Hepatocyte (in vitro differentiated cells): ENCODE results near the gene SLMAP. TPM values are rescaled to one million over a fixed set of nuclear protein-coding genes. Genes with fewer than 3 reads are reported as not detected.
A peak's percentile ranks its signal among the peaks of the same experiment; 100 is the strongest.

ENCODE experiments used
- DNase-seq: peaks from one replicate; pipeline ENCODE4 v3.0.0-alpha.2; 2016; ENCODE audit warnings: low spot score
- H2AFZ ChIP-seq: fragments of 200-600 bp; sonication (generic); 2 replicates; pipeline ENCODE4 v1.6.0; 2016; ENCODE audit warnings: antibody characterized with exemption, mild to moderate bottlenecking
- H3K27ac ChIP-seq: fragments of 200-600 bp; sonication (generic); 2 replicates; pipeline ENCODE4 v1.5.1; 2016; ENCODE audit warnings: mild to moderate bottlenecking
- H3K27me3 ChIP-seq: fragments of 200-600 bp; sonication (generic); 2 replicates; pipeline ENCODE4 v1.6.1; 2016
- H3K36me3 ChIP-seq: fragments of 200-600 bp; sonication (generic); replicated peaks from 2 replicates; pipeline ENCODE4 v1.5.1; 2016; ENCODE audit warnings: low read depth; ENCODE audit not compliant: insufficient read depth
- H3K4me1 ChIP-seq: fragments of 200-600 bp; sonication (generic); 2 replicates; pipeline ENCODE4 v1.5.1; 2016; ENCODE audit warnings: mild to moderate bottlenecking, moderate library complexity; ENCODE audit not compliant: insufficient read depth
- H3K4me2 ChIP-seq: fragments of 200-600 bp; sonication (generic); 2 replicates; pipeline ENCODE4 v1.6.0; 2016
- H3K4me3 ChIP-seq: fragments of 200-600 bp; sonication (generic); 2 replicates; pipeline ENCODE4 v1.5.1; 2016; ENCODE audit warnings: mild to moderate bottlenecking
- H3K79me2 ChIP-seq: fragments of 200-600 bp; sonication (generic); 2 replicates; pipeline ENCODE4 v1.6.0; 2017; ENCODE audit warnings: mild to moderate bottlenecking
- H3K9me2 ChIP-seq: fragments of 200-600 bp; sonication (generic); replicated peaks from 2 replicates; pipeline ENCODE4 v1.6.0; 2017; ENCODE audit warnings: mild to moderate bottlenecking; ENCODE audit not compliant: insufficient read depth
- H3K9me3 ChIP-seq: fragments of 200-600 bp; sonication (generic); 2 replicates; pipeline ENCODE4 v1.5.1; 2016; ENCODE audit warnings: low read depth, mild to moderate bottlenecking
- H4K20me1 ChIP-seq: fragments of 200-600 bp; sonication (generic); 2 replicates; pipeline ENCODE4 v1.6.0; 2016; ENCODE audit warnings: mild to moderate bottlenecking; ENCODE audit not compliant: insufficient read depth, poor library complexity, severe bottlenecking
- CTCF ChIP-seq: fragments of 200-600 bp; sonication (generic); IDR thresholded peaks from 2 replicates; pipeline ENCODE4 v1.5.1; 2016; ENCODE audit warnings: antibody characterized with exemption, mild to moderate bottlenecking; ENCODE audit not compliant: poor library complexity
- EZH2 ChIP-seq: fragments of 200-600 bp; sonication (generic); IDR thresholded peaks from 2 replicates; pipeline ENCODE4 v1.6.1; 2016; ENCODE audit warnings: antibody characterized with exemption, mild to moderate bottlenecking, borderline replicate concordance
- EZH2phosphoT487 ChIP-seq: fragments of 200-600 bp; sonication (generic); IDR thresholded peaks from one replicate; pipeline ENCODE4 v1.6.1; 2018; ENCODE audit warnings: antibody characterized with exemption, mild to moderate bottlenecking, low read depth, moderate library complexity; ENCODE audit not compliant: unreplicated experiment, severe bottlenecking
- WGBS: methylation state at CpG from one replicate; pipeline ENCODE4 v1.1.6; 2016; ENCODE audit warnings: low lambda C conversion rate; ENCODE audit errors: missing lambda C conversion rate; 5-methylcytosine and 5-hydroxymethylcytosine counted together
- polyA plus RNA-seq: library from polyadenylated mRNA; unstranded; fragments of >200 nt; fragmentation: Nextera tagmentation; extraction: Ambion mirVana; gene quantifications from 2 replicates; pipeline ENCODE4 v1.2.1, GENCODE V29; 2016
- total RNA-seq: library from RNA; depleted of rRNA; stranded (reverse); fragments of >200 nt; gene quantifications from 2 replicates; pipeline ENCODE4 v1.2.3, GENCODE V29; 2014

Gene SLMAP
- total and polyA plus RNA-seq, 2 experiments from 2014 or later, result 22.8 to 46.0 TPM

- no peak for TF ChIP-seq CTCF
- no peak for TF ChIP-seq EZH2phosphoT487
- no peak for TF ChIP-seq EZH2
These were observed 92.1 kb downstream of the SLMAP start for GRCh38 chr3:57848177-57848738.

GRCh38 chr3:57851304-57851703 is 95.2 kb downstream of the SLMAP start:
- no peak overlapping the region for H3K4me3 ChIP-seq
- no peaks in the 10 kb centered on the region for H3K9me3 ChIP-seq
- H4K20me1 ChIP-seq, result no peaks in the 10 kb centered on the region
- 92% methylated on average over 6 of the region's 6 CpGs for WGBS
- H3K36me3 ChIP-seq, result no peaks in the 10 kb centered on the region
- no peak overlapping the region for H3K4me2 ChIP-seq
- peaks cover 2% of the 10 kb centered on the region for H3K79me2 ChIP-seq
- H3K27ac ChIP-seq, result no peak overlapping the region
- no peaks in the 10 kb centered on the region for H3K27me3 ChIP-seq
- no peaks in the 10 kb centered on the region for H3K9me2 ChIP-seq
- no peaks in the 10 kb centered on the region for H3K4me1 ChIP-seq
- DNase-seq, result no peak
- no peak for TF ChIP-seq EZH2phosphoT487
- TF ChIP-seq CTCF, result no peak
- no peak for TF ChIP-seq EZH2
- no peak overlapping the region for H2AFZ ChIP-seq

More at GRCh38 chr3:57848177-57848738, 92.1 kb downstream of the SLMAP start:
- Histone ChIP-seq H3K4me3 (no peak overlapping the region), H3K4me2 (no peak overlapping the region), H3K9me2 (no peaks in the 10 kb centered on the region), H3K9me3 (no peaks in the 10 kb centered on the region), H3K27ac (no peak overlapping the region), H3K4me1 (peaks cover 2% of the 10 kb centered on the region), H3K27me3 (no peaks in the 10 kb centered on the region), H2AFZ (no peak overlapping the region), H3K79me2 (peaks cover 3% of the 10 kb centered on the region), H4K20me1 (no peaks in the 10 kb centered on the region), H3K36me3 (no peaks in the 10 kb centered on the region)
- DNase-seq, result no peak
- WGBS, result 70% methylated on average over 3 of the region's 3 CpGs

- Histone ChIP-seq H3K27me3 (no peaks in the 10 kb centered on the region), H3K9me3 (no peaks in the 10 kb centered on the region), H3K27ac (no peak overlapping the region), H3K4me3 (no peak overlapping the region), H3K79me2 (peaks cover 2% of the 10 kb centered on the region), H2AFZ (no peak overlapping the region), H4K20me1 (no peaks in the 10 kb centered on the region), H3K36me3 (no peaks in the 10 kb centered on the region), H3K4me1 (no peaks in the 10 kb centered on the region), H3K4me2 (no peak overlapping the region), H3K9me2 (no peaks in the 10 kb centered on the region)
- TF ChIP-seq EZH2 (no peak), EZH2phosphoT487 (no peak), CTCF (peak; percentile 58)
- 91% methylated on average over 1 of the region's 1 CpG for WGBS
- peak; percentile 5 for DNase-seq
These were observed 96.8 kb downstream of the SLMAP start for GRCh38 chr3:57852896-57853295.

DNA sequence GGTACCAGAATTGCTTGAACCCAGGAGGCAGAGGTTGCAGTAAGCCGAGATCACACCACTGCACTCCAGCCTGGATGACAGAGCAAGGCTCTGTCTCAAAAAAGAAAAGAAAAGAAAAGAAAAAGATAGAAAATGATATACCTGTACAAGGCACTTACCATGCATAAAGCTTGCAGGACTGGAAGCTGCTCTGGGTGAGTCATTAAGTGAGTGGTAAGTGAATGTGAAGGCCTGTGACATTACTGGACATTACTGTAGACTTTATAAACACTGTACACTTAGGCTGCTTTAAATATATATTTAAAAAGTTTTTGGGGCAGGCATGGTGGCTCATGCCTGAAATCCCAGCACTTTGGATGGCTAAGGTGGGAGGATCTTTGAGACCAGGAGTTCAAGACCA is 99.2 kb downstream of the SLMAP start:
- Histone ChIP-seq H3K9me3 (no peaks in the 10 kb centered on the region), H3K27me3 (no peaks in the 10 kb centered on the region), H3K4me2 (no peak overlapping the region), H3K4me3 (no peak overlapping the region), H3K36me3 (no peaks in the 10 kb centered on the region), H3K27ac (no peak overlapping the region), H3K79me2 (peaks cover 2% of the 10 kb centered on the region), H4K20me1 (no peaks in the 10 kb centered on the region), H3K9me2 (no peaks in the 10 kb centered on the region), H2AFZ (no peak overlapping the region), H3K4me1 (no peaks in the 10 kb centered on the region)
- DNase-seq, result no peak
- no peak for TF ChIP-seq EZH2phosphoT487
- no peak for TF ChIP-seq EZH2
- TF ChIP-seq CTCF, result no peak
- 100% methylated on average over 1 of the region's 1 CpG for WGBS
